ENCODE data around the gene ACCS. TPM values are rescaled to one million over a fixed set of nuclear protein-coding genes. Genes with fewer than 3 reads are reported as not detected.
A peak's percentile ranks its signal among the peaks of the same experiment; 100 is the strongest.

ACCS gene
- total RNA-seq, 1 donor from 2014 or later = 21.3 TPM

DNA sequence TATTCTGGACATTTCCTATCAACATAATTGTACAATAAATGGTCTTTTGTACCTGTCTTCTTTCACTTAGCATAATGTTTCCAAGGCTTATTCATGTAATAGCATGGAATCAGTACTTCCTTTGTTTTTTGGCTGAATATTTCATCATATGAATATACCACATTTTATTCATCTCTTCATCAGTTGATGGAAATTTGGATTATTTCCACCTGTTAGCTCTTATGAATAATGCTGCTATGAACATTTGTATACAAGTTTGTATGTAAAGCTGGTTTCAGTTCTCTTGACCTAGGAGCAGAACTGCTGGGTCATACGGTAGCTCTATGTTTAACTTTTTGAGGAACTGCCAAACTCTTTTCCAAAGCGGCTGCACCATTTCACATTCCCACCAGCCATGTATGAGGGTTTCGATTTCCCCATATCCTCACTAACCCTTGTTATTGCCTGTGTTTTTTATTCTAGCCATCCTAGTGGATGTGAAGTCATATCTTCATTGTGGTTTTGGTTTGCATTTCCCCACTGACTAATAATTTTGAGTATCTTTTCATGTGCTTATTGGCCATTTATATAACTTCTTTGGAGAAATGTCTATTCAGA lies 50.3 kb downstream of the ACCS start:
- H3K27ac Mint-ChIP-seq (ENCODE audit: unreplicated experiment) = no peak overlapping the region
- no peak for DNase-seq (ENCODE audit: low read depth)

DNA sequence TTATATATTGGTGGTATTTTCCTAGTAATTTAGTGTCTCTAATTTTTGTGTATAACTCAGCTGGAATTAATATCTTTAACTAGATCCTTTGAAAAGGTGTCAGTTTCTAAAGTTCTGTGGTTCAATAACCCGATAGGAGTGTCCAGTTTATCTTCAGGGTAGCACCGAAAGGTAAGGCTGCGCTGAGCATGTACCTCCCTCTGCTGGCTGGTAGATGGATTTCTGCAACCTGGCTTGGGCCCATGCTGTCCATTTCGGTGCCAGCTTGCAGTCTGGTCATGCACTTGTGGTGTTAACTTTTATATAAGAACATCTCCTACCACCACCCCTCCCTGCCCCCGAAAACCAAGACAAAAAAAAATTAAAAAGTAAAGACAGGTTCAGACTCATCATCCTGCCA lies 54.1 kb downstream of the ACCS start:
- FAIRE-seq (no peak), DNase-seq (ENCODE audit: low read depth) (no peak)
- Histone ChIP-seq H3K27ac (ENCODE audit: low read depth, low read length) (no peak overlapping the region), H3K9me3 (ENCODE audit: insufficient read depth, low read depth, low read length) (no peaks in the 10 kb centered on the region), H3K27me3 (ENCODE audit: insufficient read depth, low read length) (no peaks in the 10 kb centered on the region), H3K4me3 (ENCODE audit: insufficient read depth, low read depth, low read length) (no peak overlapping the region), H3K4me2 (ENCODE audit: low read length) (no peak overlapping the region), H3K4me1 (ENCODE audit: insufficient read depth, low read length) (no peaks in the 10 kb centered on the region), H3K79me2 (ENCODE audit: insufficient read depth, low read length) (no peaks in the 10 kb centered on the region), H2AFZ (ENCODE audit: low read depth, low read length) (no peak overlapping the region), H3K9ac (ENCODE audit: low read length) (no peak overlapping the region), H3K36me3 (ENCODE audit: insufficient read depth, low read length) (peaks cover 7% of the 10 kb centered on the region), H4K20me1 (ENCODE audit: insufficient read depth, low read length) (peaks cover 11% of the 10 kb centered on the region)
- Mint-ChIP-seq H3K4me1 (ENCODE audit: low read depth, unreplicated experiment) (peaks cover 4% of the 10 kb centered on the region), H3K4me3 (ENCODE audit: unreplicated experiment) (no peak overlapping the region), H3K27ac (ENCODE audit: unreplicated experiment) (no peak overlapping the region), H3K27me3 (ENCODE audit: low read depth, unreplicated experiment) (no peaks in the 10 kb centered on the region), H3K9me3 (ENCODE audit: unreplicated experiment) (no peaks in the 10 kb centered on the region), H3K36me3 (ENCODE audit: low read depth, unreplicated experiment) (peaks cover 10% of the 10 kb centered on the region)
- TF ChIP-seq, protein P1, sequence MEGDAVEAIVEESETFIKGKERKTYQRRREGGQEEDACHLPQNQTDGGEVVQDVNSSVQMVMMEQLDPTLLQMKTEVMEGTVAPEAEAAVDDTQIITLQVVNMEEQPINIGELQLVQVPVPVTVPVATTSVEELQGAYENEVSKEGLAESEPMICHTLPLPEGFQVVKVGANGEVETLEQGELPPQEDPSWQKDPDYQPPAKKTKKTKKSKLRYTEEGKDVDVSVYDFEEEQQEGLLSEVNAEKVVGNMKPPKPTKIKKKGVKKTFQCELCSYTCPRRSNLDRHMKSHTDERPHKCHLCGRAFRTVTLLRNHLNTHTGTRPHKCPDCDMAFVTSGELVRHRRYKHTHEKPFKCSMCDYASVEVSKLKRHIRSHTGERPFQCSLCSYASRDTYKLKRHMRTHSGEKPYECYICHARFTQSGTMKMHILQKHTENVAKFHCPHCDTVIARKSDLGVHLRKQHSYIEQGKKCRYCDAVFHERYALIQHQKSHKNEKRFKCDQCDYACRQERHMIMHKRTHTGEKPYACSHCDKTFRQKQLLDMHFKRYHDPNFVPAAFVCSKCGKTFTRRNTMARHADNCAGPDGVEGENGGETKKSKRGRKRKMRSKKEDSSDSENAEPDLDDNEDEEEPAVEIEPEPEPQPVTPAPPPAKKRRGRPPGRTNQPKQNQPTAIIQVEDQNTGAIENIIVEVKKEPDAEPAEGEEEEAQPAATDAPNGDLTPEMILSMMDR (IDR thresholded peaks at IDR 0.05; ENCODE audit: insufficient read depth, low read depth, low read length) = peak; percentile 12
- no peak for TF ChIP-seq EZH2 (IDR thresholded peaks at IDR 0.05; ENCODE audit: insufficient read depth, low read length)

More for the DNA sequence above, 50.3 kb downstream of the ACCS start:
- Mint-ChIP-seq H3K27me3 (ENCODE audit: low read depth, unreplicated experiment) (no peaks in the 10 kb centered on the region), H3K4me1 (ENCODE audit: low read depth, unreplicated experiment) (peaks cover 9% of the 10 kb centered on the region), H3K36me3 (ENCODE audit: low read depth, unreplicated experiment) (peaks cover 12% of the 10 kb centered on the region), H3K4me3 (ENCODE audit: unreplicated experiment) (no peak overlapping the region), H3K9me3 (ENCODE audit: unreplicated experiment) (no peaks in the 10 kb centered on the region)
- H3K4me1 ChIP-seq (ENCODE audit: insufficient read depth, low read length) = peaks cover 6% of the 10 kb centered on the region
- peaks cover 31% of the 10 kb centered on the region for H4K20me1 ChIP-seq (ENCODE audit: insufficient read depth, low read length)
- no peak overlapping the region for H3K9ac ChIP-seq (ENCODE audit: low read length)
- no peaks in the 10 kb centered on the region for H3K27me3 ChIP-seq (ENCODE audit: insufficient read depth, low read length)
- no peaks in the 10 kb centered on the region for H3K36me3 ChIP-seq (ENCODE audit: insufficient read depth, low read length)
- H3K79me2 ChIP-seq (ENCODE audit: insufficient read depth, low read length) = no peaks in the 10 kb centered on the region
- no peak for FAIRE-seq
- H3K4me2 ChIP-seq (ENCODE audit: low read length) = no peak overlapping the region
- TF ChIP-seq, protein P1 (IDR thresholded peaks at IDR 0.05; ENCODE audit: insufficient read depth, low read depth, low read length) = no peak
- no peak for TF ChIP-seq EZH2 (IDR thresholded peaks at IDR 0.05; ENCODE audit: insufficient read depth, low read length)
- H3K9me3 ChIP-seq (ENCODE audit: insufficient read depth, low read depth, low read length) = no peaks in the 10 kb centered on the region
- no peak overlapping the region for H3K4me3 ChIP-seq (ENCODE audit: insufficient read depth, low read depth, low read length)
- no peak overlapping the region for H3K27ac ChIP-seq (ENCODE audit: low read depth, low read length)
- H2AFZ ChIP-seq (ENCODE audit: low read depth, low read length) = no peak overlapping the region

DNA sequence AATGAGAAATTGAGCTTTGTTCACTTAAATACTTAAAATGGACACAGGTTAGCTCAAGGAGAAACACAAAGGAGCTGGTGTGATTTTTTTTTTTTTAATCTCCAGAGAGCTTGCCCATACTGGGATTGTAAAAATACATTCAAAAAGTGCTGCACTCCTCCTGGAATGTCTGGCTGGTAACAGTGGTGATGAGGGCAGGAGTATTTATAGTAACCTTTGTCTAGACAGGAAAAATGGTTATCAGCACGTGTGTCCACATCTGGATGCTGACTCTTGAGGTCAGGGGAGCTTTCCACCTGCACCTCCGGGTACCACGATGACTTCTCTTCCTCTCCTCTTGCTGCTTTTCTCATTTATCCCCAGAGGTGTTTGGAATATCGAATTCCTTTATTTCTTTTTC lies 59.5 kb downstream of the ACCS start:
- H3K27ac Mint-ChIP-seq (ENCODE audit: unreplicated experiment) = peak overlapping the region; percentile 75

More for the DNA sequence above, 59.5 kb downstream of the ACCS start:
- no peaks in the 10 kb centered on the region for H3K27me3 ChIP-seq (ENCODE audit: insufficient read depth, low read length)
- Mint-ChIP-seq H3K4me1 (ENCODE audit: low read depth, unreplicated experiment) (peaks cover 10% of the 10 kb centered on the region), H3K27me3 (ENCODE audit: low read depth, unreplicated experiment) (no peaks in the 10 kb centered on the region), H3K36me3 (ENCODE audit: low read depth, unreplicated experiment) (peaks cover 22% of the 10 kb centered on the region), H3K4me3 (ENCODE audit: unreplicated experiment) (no peak overlapping the region), H3K9me3 (ENCODE audit: unreplicated experiment) (no peaks in the 10 kb centered on the region)
- H2AFZ ChIP-seq (ENCODE audit: low read depth, low read length) = no peak overlapping the region
- peaks cover 17% of the 10 kb centered on the region for H3K36me3 ChIP-seq (ENCODE audit: insufficient read depth, low read length)
- no peaks in the 10 kb centered on the region for H3K9me3 ChIP-seq (ENCODE audit: insufficient read depth, low read depth, low read length)
- no peak for DNase-seq (ENCODE audit: low read depth)
- no peak for TF ChIP-seq EZH2 (IDR thresholded peaks at IDR 0.05; ENCODE audit: insufficient read depth, low read length)
- TF ChIP-seq, protein P1 (IDR thresholded peaks at IDR 0.05; ENCODE audit: insufficient read depth, low read depth, low read length) = no peak
- H3K4me2 ChIP-seq (ENCODE audit: low read length) = no peak overlapping the region
- no peak overlapping the region for H3K4me3 ChIP-seq (ENCODE audit: insufficient read depth, low read depth, low read length)
- no peak for FAIRE-seq
- no peak overlapping the region for H3K9ac ChIP-seq (ENCODE audit: low read length)
- no peak overlapping the region for H3K27ac ChIP-seq (ENCODE audit: low read depth, low read length)
- H3K79me2 ChIP-seq (ENCODE audit: insufficient read depth, low read length) = no peaks in the 10 kb centered on the region
- H4K20me1 ChIP-seq (ENCODE audit: insufficient read depth, low read length) = peaks cover 8% of the 10 kb centered on the region
- no peaks in the 10 kb centered on the region for H3K4me1 ChIP-seq (ENCODE audit: insufficient read depth, low read length)
